ENCODE results near the gene CMTM1.

Gene CMTM1

DNA sequence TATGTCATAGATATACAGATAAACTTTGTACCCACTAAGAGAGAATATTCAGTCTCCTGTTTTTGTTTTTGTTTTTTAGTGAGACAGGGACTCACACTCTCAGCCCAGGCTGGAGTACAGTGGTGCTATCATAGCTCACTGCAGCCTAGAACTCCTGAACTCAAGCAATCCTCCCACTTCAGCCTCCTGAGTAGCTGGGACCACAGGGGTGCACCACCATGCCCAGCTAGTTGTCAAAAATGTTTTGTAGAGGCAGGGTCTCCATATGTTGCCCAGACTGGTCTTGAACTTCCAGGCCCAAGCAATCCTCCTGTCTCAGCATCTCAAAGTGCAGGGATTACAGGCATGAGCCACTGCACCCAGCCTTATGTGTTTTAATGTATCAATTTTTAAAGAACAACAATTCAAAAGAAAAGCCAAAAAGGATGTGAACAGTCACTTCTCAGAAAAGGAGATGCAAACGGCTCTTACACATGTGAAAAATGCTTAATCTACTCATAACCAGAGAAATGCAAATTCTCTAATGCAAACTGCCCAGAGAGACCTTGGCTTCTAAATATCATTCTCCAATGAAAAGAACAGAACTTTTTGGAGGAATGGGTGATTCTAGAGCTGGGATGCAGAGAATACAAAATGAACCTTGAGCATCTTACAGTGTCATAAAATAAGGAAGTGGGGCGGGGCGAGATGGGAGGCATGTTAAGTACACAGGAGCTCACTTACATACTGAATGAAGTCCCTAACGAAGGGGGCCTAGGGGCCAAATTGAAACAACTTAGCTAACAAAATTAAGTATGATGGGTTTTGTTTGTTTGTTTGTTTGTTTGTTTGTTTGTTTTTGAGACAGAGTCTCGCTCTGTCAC, 31.0 kb downstream of the CMTM1 start:
- FAIRE-seq: no peak

DNA sequence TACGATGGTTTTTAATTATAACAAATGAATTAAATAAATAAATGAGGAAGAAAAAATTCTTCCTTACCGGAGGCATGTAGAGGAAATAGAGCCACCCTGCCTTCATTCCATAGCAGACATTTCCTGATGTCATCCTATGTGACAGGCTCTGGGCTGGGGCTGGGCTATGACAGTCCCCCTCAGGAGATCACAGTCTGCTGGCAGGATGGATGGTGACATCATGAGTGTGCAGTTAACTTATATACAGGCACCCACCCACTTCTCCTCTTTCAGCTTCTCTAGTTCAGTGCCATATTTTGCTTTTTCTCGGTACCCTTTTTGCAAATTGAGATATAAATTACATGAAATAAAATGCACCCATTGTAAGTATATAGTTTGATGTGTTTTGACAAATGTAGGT, 31.9 kb downstream of the CMTM1 start:
- no peak for FAIRE-seq
- TF ChIP-seq, protein P1, sequence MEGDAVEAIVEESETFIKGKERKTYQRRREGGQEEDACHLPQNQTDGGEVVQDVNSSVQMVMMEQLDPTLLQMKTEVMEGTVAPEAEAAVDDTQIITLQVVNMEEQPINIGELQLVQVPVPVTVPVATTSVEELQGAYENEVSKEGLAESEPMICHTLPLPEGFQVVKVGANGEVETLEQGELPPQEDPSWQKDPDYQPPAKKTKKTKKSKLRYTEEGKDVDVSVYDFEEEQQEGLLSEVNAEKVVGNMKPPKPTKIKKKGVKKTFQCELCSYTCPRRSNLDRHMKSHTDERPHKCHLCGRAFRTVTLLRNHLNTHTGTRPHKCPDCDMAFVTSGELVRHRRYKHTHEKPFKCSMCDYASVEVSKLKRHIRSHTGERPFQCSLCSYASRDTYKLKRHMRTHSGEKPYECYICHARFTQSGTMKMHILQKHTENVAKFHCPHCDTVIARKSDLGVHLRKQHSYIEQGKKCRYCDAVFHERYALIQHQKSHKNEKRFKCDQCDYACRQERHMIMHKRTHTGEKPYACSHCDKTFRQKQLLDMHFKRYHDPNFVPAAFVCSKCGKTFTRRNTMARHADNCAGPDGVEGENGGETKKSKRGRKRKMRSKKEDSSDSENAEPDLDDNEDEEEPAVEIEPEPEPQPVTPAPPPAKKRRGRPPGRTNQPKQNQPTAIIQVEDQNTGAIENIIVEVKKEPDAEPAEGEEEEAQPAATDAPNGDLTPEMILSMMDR (IDR thresholded peaks at IDR 0.05; ENCODE audit: insufficient read depth, missing control alignments): no peak
- DNase-seq (ENCODE audit: insufficient read length, low spot score): no peak

More for the DNA sequence above, 31.0 kb downstream of the CMTM1 start:
- TF ChIP-seq, protein P1 (IDR thresholded peaks at IDR 0.05; ENCODE audit: insufficient read depth, missing control alignments): no peak
- DNase-seq (ENCODE audit: insufficient read length, low spot score): no peak

DNA sequence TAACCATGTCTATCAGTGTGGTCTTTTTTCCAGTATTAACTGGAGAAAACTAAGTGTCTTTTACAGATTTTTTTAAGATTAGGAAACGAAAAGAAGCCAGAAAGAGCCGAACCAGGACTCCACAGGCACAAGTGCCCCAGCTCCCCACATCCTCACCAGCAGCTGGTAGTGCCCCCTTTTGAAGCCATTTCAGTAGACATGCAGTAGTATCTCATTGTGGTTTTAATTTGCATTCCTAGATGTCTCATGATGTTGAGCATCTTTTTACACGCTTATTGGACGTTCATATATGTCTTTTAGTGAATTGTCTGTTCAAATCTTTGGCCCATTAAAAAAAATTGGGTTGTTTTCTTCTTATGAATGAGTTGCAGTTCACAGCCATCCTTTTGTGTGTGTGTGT, 33.5 kb downstream of the CMTM1 start:
- DNase-seq (ENCODE audit: insufficient read length, low spot score): no peak
- FAIRE-seq: no peak
- TF ChIP-seq, protein P1 (IDR thresholded peaks at IDR 0.05; ENCODE audit: insufficient read depth, missing control alignments): no peak

DNA sequence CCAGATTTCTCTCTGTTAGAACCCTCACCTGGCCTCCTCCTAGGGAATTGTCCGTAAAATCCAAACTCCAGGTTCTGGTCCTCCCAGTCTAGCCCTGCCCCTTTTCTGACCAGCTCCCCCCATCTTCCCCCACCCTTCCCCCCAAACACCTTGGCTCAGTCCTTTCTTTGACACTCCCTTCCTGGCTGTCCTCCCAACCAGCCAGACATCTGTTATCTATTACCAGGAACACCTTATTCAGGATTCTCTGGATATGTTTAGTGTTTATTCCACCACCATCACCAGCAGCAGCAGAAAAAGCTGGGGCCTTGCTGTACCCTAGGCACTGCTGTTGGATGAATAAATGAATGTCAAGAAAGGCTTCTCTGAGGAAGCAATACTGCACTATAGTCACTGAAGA, 34.2 kb downstream of the CMTM1 start:
- TF ChIP-seq, protein P1 (IDR thresholded peaks at IDR 0.05; ENCODE audit: insufficient read depth, missing control alignments): no peak
- no peak for DNase-seq (ENCODE audit: insufficient read length, low spot score)
- FAIRE-seq: no peak

GRCh38 chr16:66601471-66601870, 35.2 kb downstream of the CMTM1 start:
- FAIRE-seq (no peak), DNase-seq (ENCODE audit: insufficient read length, low spot score) (no peak)
- TF ChIP-seq, protein P1 (IDR thresholded peaks at IDR 0.05; ENCODE audit: insufficient read depth, missing control alignments): no peak

DNA sequence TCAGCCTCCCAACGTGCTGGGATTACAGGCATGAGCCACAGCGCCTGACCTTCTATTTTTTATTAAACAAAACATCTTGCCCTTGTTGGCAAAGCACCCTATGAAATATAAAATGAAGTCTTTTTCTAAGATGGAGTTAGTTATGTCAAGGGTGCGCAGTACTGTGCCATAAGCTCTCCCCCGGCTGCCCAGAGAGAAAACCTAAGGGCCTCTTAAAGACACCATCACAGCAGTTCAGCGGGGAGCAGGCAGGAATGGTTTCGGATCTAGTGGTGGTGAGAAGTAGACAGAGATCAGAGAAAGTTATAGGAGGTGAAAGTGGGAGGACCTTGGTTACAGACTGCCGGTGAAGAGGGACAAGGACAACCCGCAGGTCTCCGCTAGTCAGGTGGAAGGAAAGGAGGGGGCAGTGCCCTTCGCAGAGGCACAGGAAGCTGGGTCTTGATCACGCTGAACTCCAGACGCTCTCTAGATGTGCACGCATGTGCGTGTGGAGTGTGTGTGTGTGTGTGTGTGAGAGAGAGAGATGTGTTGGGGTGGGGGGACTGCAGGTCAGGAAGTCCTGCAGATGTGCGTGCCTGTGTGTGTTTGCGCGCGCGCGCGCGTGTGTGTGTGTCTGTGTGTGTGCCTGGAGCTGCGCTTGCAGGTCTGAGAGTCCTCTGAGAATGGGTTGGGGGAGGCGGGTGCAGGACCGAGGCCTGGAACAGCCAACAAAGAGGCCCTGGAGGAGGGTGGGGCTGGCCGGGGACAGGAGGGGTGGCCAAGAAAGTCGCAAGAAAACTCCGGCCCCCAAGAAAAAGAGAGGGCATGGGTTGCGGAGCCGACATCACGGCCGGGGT, 37.5 kb downstream of the CMTM1 start:
- FAIRE-seq (no peak), DNase-seq (ENCODE audit: insufficient read length, low spot score) (peak; percentile 15)
- TF ChIP-seq, protein P1 (IDR thresholded peaks at IDR 0.05; ENCODE audit: insufficient read depth, missing control alignments): no peak
